ENCODE data around the gene RHOD.

The RHOD gene, protein sequence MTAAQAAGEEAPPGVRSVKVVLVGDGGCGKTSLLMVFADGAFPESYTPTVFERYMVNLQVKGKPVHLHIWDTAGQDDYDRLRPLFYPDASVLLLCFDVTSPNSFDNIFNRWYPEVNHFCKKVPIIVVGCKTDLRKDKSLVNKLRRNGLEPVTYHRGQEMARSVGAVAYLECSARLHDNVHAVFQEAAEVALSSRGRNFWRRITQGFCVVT

DNA sequence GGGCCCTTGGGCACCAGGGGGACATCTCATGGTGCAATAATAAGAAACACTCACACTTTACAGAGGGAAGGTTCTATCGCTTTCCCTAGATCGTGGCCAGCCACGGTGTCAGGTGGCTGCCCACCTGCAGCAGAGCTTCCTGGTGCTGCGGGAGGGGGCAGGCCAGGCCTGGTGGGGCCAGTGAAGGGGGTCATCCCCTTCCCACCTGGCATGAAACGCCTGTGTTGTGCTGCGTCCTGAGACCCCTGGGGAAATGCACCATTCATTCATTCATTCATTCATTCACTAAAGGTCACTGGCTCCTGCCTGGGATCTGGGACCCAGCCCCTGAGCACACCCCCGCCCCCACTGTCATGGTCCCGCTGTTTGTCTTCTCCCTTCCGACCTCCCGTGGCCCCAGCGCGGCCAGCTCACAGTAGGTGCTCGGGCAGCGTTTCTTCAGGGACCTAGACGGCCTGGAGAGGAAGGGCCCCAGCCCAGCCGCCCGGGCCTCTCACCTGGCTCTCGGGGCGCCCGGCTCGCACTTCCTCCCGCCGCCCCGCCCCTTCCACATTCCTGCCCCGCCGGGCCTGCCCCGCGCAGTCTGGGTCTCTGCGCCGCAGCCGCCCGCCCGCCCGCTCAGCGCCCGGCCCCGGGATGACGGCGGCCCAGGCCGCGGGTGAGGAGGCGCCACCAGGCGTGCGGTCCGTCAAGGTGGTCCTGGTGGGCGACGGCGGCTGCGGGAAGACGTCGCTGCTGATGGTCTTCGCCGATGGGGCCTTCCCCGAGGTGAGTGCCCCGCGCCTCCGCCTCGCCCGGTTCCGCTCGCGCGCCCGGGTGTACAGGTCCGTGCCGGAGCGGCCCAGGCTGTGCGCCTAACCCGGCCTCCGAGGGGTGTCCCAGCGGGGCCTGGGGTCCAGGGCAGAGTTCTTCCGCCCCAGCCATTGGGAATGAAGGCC lies at the start of gene RHOD:
Gene RHOD (plus strand): TSS at position 581 of the 938 bp plus-strand sequence. CDS start 56 bp downstream, at position 637.
- FAIRE-seq, result no peak

DNA sequence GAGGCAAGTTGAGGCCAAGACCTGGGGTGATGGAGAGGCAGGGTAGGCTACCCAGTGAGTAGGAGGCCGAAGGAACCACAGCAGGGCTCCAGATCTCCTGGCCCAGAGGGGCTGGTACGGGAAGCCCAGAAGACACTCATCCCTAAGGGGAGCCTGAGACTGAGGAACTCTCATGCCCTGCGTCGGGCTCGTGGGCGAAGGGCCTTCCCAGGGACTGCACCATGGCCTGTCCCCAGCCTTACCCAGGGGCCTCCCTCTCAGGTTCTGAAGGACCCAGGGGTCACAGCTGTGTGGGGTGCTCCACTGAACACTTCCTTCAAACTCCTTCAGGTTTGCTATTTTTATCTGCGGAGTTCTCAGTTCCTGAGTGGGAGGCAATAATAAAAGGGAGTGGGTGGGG lies 49.5 kb upstream of the RHOD start:
- DNase-seq (ENCODE audit: low spot score), result no peak
- no peak for FAIRE-seq

More for the DNA sequence above, at the start of gene RHOD:
- DNase-seq (ENCODE audit: low spot score), result no peak

DNA sequence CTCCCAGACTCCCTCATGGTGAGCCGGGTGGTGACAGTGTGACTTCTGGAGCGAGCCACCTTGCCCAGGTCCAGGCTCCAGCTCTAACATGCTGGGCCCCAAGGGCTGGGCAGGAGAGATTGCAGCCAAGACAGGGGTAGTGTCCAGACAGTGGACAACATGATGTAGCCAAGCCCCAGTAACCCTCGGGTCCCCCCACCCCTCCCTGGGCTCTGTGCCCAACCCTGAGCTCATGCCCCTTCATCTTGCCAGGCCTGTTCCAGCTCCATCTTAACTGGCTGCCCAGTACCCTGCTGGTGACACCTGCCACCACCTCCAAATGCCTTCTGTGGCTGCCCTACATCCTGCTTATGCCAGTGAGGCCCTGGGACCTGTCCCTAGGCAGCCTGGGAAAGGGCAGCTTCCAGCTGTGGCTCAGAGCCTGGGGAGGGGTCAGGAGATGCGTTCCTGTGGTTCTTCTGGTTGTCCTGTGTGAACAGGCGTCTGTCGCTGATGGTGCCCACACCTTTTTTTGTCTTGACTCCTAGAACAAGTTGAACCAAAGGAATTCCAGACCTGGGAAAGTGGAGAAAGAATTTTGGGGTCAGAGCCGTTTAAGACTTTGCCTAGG lies 46.2 kb upstream of the RHOD start:
- no peak for FAIRE-seq
- DNase-seq (ENCODE audit: low spot score), result no peak

DNA sequence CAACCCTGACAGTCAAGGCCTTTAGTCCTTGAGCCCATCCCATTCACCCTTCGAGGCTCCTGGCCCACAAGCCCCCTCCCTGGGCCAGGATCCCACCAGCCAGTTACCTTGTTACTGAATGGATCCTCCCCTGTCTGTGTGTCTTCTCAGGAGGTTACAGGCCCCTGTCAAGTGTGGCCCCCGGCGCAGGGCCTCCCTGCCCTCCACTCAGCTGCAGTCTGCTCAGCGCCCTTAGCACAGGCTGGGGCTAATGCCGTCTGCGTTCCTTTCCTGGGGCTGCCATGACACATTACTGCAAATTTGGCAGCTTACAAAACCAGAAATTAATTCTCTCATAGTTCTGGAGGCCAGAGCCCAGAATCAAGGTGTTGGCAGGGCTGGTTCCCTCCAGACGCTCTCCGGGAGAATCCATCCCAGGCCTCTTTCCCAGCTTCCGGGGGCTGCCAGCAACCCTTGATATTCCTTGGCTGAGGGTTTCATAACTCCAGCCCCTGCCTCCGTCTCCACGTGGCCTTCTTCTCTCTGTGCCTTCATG lies 43.1 kb upstream of the RHOD start:
- FAIRE-seq, result no peak
- no peak for DNase-seq (ENCODE audit: low spot score)

DNA sequence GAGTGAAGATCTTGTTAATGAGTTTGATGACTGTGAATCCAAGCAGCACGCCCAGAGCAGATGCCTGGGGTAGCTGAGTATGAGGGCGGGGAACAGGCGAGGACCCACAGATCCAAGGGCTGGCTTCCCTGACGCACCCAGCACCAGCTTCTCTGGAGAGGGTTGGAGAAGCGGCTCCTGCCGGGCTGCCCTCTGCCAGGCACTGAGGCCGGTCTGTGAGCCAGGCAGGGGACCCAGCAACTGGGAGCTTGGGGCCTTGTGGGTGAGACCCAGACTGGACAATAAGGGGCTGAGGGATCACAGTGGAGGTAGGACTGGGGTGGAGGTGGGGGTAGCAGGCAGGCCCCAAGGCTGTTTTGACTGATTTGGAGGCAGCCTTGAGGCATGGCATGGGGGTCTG lies 42.3 kb upstream of the RHOD start:
- FAIRE-seq, result no peak
- DNase-seq (ENCODE audit: low spot score), result no peak

DNA sequence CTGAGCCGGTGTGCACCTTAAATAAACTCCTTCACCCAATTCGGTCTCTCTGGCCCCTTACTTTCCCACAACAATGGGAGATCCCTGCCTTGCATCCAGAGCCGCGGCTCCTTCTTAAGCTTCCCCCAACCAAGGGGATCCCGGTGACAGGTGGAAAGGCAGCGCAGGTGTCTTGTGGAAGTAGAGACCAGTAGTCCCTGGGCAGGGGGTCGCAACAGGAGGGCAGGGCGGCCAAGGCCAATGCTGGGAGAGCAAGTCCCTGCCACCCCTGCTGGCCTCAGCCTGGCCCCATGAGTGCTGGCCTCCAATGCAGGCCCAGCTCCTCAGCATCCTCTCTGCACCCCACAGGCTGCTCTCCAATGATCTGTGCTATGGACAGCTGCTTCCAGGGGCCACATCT lies 41.6 kb upstream of the RHOD start:
- DNase-seq (ENCODE audit: low spot score), result no peak
- no peak for FAIRE-seq

DNA sequence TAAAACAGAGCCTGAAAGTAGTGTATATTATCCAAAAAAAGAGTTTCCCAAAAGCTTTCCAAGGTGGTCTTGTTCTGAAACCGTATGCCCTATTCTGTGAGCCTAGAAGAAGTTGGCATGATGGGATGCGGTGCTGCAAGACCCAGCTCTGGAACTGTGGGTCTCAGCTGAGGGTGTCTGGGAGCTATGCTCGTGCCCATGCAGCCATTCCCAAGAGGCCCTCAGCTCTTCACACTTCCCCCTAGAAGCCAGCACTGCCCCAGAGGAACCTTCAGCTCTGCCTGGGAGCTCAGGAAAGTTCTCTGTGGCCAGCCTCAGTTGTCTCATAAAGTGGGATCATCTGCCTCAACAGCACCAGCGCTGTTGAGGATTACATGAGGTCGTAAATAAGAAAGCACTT lies 40.1 kb upstream of the RHOD start:
- FAIRE-seq, result no peak
- DNase-seq (ENCODE audit: low spot score), result no peak

DNA sequence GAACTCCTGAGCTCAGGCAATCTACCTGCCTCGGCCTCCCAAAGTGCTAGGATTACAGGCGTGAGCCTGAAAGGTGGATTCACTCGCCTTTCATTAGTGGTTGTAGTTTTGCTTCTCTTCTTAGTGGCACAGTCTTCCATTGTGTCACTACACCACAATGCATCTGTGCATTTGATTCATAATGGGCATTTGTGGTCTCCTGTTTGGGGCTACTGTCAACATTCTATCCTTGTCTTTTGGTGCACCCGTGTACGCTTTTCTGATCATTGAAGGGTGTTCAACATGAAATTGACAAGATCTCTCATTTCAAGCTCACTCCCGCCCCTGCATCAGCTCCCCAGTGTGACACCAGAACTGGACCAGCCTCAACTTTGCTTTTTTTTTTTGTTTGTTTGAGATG lies 35.7 kb upstream of the RHOD start:
- DNase-seq (ENCODE audit: low spot score), result no peak
- FAIRE-seq, result no peak

DNA sequence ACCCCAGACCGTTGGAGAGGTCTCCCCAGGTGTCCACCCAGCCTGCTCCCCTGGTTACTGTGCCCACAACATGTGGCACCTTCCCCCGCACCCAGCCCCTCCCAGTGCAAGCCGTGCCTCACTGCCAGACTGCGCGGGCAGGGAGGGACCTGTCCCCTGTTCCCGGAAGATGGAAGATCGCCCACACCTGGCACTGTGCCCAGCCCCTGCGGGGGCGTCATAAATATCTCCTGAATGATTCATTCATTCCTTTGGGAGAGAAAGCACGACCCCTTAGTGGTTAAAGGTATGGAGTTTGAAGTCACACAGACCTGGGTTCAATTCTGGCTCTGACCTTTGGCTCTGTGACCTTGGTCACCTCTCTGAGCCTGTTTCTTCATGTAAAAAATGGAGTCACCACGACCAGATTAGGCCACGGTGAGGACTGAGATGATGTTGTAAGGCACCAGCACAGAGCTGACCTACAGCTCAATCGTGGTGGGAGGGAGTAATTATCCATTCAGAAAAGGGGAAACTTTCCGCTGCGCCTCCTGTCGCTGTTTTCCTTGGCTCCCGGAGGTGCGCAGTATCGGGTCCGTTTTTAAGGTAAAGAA lies 34.2 kb upstream of the RHOD start:
- peak; percentile 92 for DNase-seq (ENCODE audit: low spot score)
- peak; percentile 80 for FAIRE-seq

DNA sequence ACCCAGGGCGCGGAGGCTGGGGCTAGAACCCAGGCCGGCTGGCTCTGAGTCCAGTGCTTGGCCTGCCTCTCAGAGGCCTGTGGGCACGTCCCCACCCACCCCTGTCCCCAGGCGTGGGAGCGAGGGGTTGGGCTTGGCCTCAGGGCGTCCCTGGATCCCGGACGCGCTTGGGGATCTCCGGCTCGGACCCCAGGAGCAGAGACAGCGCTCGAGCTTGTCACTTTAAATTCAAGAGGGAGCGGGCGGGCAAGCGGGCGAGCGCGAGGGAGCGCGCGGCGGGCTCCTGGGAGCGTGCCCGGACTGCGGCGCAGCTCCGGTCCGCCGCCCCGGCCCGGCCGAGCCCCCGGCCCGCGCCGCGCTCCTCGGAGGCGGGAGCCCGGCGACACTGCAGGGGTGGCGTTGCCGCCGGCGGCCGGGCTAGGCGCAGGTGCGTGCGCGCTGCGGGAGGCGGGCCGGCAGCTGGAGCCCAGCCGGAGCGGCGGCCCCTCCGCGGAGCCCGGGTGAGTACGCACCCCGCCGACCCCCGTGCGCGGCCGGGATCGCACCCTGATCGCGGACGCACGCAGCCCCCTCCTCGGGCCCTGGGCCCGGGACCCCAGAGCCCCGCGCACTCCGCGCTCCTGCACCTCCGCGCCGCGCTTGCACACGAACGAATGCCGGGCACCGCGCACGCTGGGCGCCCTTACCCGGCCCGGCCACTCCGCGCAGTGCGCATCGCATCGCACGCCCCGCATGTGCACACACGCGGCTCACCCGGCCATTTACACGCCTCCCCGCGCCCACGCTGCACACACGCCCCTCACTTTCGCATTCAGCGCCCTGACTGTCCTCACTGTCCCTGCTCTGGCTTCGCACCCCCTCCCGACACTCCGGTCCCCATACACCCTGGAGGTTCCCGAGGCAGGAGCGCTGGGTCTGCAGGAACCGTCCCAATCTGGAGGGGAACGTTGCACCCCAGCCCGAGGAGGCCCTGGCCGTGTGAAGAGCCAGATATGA lies 33.4 kb upstream of the RHOD start, which contains the start of gene SYT12:
Gene SYT12 (plus strand): TSS at position 174 of the 996 bp plus-strand sequence. CDS start 7,011 bp downstream, outside the sequence.
- DNase-seq (ENCODE audit: low spot score) (peak; percentile 60), FAIRE-seq (peak; percentile 27)

DNA sequence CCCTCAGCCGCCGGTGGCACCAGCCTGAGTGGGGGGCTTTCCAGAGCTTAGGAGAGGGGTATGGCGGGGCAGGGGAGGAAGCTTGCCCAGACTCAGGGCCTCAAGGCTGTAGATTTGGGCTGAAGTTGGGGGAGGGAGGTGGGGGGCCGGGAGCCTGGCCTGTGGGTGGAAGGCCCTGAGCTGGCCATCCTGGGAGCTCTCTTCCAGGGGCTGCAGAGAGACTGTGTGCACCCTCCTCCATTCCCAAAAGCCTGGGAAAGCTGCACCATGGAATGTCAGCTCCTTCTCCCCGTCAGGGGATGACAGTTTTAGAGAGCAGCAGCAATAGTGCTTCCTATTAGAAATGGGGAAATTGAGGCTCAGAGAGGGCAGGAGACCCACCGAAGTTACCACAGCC lies 32.7 kb upstream of the RHOD start:
- FAIRE-seq, result no peak
- peak; percentile 48 for DNase-seq (ENCODE audit: low spot score)

DNA sequence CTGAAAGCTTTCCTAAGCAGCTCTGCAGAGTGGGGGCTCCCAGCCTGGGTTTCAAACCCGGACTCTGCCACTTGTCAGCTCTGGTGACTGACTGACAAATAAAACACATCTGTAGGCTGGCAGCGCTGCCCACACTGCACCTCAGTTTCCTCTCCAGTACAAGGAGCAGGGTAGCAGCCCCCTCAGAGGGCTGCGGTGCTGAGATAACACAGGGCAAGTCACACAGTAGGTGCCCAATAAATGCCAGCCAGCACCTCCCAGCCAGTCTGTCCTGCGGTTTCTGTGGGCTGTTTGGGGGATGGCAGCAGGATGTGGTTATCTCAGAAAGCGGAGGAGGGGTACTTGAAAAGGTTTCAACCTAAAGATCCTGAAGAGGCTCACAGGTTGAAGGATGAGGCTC lies 32.2 kb upstream of the RHOD start:
- no peak for FAIRE-seq
- peak; percentile 78 for DNase-seq (ENCODE audit: low spot score)

DNA sequence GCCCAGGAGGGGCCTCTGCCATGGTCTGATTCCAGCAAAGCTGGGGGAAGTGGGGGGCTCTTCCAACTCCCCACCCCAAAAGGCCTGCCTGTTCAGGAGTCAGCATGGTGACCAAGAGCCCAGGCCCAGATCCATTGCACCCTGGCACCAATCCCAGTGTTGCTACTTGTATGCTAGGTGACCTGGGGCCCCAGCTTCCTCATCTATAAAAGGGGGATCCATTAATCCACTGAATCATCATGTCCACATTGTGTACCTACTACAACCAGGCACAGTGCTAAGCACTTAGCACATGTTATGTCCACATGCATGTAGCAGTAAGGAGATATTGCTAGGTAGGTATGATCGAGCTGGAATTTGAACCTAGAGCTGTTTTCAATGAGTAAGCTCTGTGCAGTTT lies 31.7 kb upstream of the RHOD start:
- DNase-seq (ENCODE audit: low spot score), result no peak

DNA sequence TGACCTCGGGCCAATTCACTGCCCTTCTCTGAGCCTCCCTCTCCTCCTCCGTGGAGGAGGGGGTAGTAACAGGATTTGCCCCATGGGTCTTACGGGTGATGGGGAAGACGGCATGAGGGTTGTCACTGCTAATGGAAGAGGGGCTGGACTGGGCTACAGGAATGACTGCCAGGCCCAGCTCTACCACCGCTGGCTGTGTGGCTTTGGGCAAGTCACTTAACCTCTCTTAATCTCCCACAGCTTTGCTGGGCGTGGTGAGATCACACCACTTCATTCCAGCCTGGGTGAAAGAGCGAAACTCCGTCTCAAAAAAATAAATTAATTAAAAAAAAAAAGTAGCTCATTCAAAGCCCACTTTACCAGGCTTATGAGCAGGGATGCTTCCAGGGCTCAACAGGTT lies 30.9 kb upstream of the RHOD start:
- no peak for DNase-seq (ENCODE audit: low spot score)
- no peak for FAIRE-seq

More for the DNA sequence above, 31.7 kb upstream of the RHOD start:
- FAIRE-seq, result no peak

DNA sequence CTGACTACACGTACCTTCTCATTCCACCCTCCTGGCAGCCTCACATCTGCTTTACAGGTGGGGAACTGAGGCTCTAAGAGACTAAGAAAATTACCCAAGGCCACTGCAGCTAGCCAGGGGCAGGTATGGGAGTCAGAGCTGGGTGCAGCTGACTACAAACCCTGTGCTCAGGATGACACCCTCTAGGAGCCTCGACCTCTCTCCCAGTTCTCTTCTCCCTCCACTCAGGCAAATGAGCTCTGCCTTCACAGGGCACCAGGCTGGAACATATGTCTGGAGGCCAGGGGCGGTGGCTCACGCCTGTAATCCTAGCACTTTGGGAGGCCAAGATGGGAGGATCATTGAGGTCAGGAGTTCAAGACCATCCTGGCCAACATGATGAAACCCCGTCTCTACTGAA lies 29.7 kb upstream of the RHOD start:
- no peak for DNase-seq (ENCODE audit: low spot score)

DNA sequence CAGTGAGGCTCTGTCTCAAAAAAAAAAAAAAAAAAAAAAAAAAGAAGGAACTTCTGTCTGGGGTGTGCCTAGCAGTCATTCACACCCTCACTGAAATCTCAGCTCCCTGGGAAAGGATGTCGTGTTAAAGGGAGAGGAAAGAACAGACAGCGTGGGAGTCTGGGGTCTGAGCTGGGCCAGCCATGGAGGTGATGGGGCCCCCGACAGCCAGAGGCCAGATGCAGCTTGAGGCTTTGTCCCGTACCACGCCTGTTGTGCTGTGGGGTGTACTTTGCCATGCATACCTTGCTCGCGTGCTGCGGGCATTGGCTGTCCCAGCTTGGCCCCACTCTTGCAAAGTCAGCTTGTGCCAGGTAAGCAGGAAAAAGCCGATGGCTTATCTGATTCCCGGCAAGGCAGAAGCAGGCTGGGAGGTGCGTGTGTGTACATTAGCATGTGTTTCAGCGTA lies 29.1 kb upstream of the RHOD start:
- FAIRE-seq, result no peak
- no peak for DNase-seq (ENCODE audit: low spot score)

More for the DNA sequence above, 29.7 kb upstream of the RHOD start:
- FAIRE-seq, result no peak

DNA sequence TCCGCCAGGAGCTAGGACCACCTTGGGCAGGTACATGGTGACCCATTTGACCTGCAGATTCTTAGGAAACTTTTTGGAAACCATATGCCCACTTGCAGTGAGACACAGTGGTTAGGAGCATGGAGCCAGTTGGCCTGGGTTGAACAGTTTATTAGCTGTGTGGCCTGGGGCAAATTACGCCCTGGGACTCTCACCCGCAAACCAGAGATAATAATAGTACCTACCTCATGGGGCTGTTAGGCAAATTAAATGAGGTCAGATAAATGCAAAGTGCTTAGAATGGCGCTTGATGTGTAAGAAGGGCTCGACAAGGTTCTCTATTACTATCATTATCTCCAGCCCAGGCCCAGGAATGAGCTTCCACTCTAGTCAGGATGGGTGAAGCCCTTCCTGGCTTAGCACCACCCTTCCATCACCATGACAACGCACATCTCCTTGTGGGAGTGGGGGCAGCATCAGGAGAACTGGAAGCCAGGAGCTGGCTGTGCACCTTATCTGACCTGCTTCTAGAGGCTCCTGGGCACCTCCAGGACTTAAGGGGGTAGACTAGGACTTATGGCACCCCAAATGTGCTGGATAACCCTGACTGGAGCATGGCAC lies 28.6 kb upstream of the RHOD start:
- DNase-seq (ENCODE audit: low spot score) (no peak), FAIRE-seq (no peak)

DNA sequence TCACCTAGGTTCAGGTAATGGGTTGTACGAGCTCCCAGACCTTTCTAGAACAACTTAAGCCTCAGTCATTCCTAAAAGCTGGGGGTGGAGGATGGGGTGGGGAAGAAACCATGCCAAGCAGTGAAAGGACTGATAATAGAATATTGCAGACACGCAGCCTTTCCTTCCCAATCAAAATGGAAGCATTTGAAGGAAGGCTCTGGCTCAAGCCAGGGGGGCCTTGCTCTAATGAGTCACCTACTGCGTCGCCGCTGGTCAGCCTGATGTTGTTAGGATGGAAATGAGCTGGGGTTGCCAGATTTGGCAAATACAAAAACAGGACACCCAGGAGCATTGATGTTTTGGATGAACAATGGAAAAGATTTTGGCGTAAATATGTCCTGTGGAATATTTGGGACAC lies 27.5 kb upstream of the RHOD start:
- FAIRE-seq (no peak), DNase-seq (ENCODE audit: low spot score) (no peak)

DNA sequence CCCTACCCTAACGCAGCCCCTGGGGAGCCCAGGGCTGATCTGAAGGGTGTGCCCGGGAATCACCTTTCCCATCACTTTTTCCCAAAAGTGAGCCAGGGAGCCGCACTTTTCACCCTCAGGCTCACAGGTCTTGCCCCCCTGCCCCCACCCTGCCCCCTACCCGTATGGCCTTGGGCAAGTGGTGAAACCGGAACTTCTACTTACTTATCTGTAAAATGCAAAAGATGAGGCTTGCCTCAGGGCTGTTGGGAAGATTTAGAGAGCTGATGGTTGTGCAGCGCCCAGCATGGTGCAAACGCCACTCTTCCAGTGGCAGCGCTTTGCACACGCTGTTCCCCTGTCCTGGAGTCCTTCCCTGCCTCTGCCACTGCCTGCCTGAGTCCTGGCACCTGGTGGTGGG lies 25.7 kb upstream of the RHOD start:
- FAIRE-seq, result no peak

More for the DNA sequence above, 25.7 kb upstream of the RHOD start:
- DNase-seq (ENCODE audit: low spot score), result no peak

Data from urothelium cell line (cell line).